Measurements from ENCODE around the gene BMPR1B.

Gene BMPR1B

GRCh38 chr4:94791701-94792100 is 33.9 kb downstream of the BMPR1B start:
- H3K27me3 ChIP-seq (ENCODE audit: low read depth): no peaks in the 10 kb centered on the region
- no peak overlapping the region for H3K4me3 ChIP-seq
- H3K36me3 ChIP-seq (replicated peaks): no peaks in the 10 kb centered on the region
- in situ Hi-C loops (cut with MboI; ENCODE audit: low sequenced_read_pairs): no loop called here
- H3K9me3 ChIP-seq: no peaks in the 10 kb centered on the region
- peaks cover 20% of the 10 kb centered on the region for H3K4me1 ChIP-seq
- peak; percentile 22 to 23 for DNase-seq (ENCODE audit: low spot score in 2 of 2)

GRCh38 chr4:94798808-94799207 is 41.1 kb downstream of the BMPR1B start:
- in situ Hi-C loops (cut with MboI; ENCODE audit: low sequenced_read_pairs): no loop called here
- H3K36me3 ChIP-seq (replicated peaks): no peaks in the 10 kb centered on the region
- H3K4me3 ChIP-seq: no peak overlapping the region
- no peak for DNase-seq (ENCODE audit: low spot score in 2 of 2)
- H3K27me3 ChIP-seq (ENCODE audit: low read depth): no peaks in the 10 kb centered on the region
- H3K4me1 ChIP-seq: no peaks in the 10 kb centered on the region
- H3K9me3 ChIP-seq: 0 out of 2 replicates have a peak, but pooled peaks cover 2% of the 10 kb centered on the region

GRCh38 chr4:94801016-94801415 is 43.3 kb downstream of the BMPR1B start:
- Histone ChIP-seq H3K9me3 (0 out of 2 replicates have a peak, but pooled peaks cover 2% of the 10 kb centered on the region), H3K4me1 (peaks cover 14% of the 10 kb centered on the region), H3K27me3 (ENCODE audit: low read depth) (no peaks in the 10 kb centered on the region), H3K36me3 (replicated peaks) (no peaks in the 10 kb centered on the region), H3K4me3 (no peak overlapping the region)
- no peak for DNase-seq (ENCODE audit: low spot score in 2 of 2)
- in situ Hi-C loops (cut with MboI; ENCODE audit: low sequenced_read_pairs): no loop called here

GRCh38 chr4:94802091-94802490 is 44.3 kb downstream of the BMPR1B start:
- Histone ChIP-seq H3K4me1 (peaks cover 17% of the 10 kb centered on the region), H3K9me3 (0 out of 2 replicates have a peak, but pooled peaks cover 2% of the 10 kb centered on the region), H3K4me3 (no peak overlapping the region), H3K36me3 (replicated peaks) (no peaks in the 10 kb centered on the region), H3K27me3 (ENCODE audit: low read depth) (no peaks in the 10 kb centered on the region)
- no peak for DNase-seq (ENCODE audit: low spot score in 2 of 2)
- in situ Hi-C loops (cut with MboI; ENCODE audit: low sequenced_read_pairs): no loop called here

- in situ Hi-C loops (cut with MboI; ENCODE audit: low sequenced_read_pairs): no loop called here
- no peak for DNase-seq (ENCODE audit: low spot score in 2 of 2)
- peaks cover 17% of the 10 kb centered on the region for H3K4me1 ChIP-seq
- no peak overlapping the region for H3K4me3 ChIP-seq
- H3K27me3 ChIP-seq (ENCODE audit: low read depth): no peaks in the 10 kb centered on the region
- 0 out of 2 replicates have a peak, but pooled peaks cover 2% of the 10 kb centered on the region for H3K9me3 ChIP-seq
- H3K36me3 ChIP-seq (replicated peaks): no peaks in the 10 kb centered on the region
Observed at GRCh38 chr4:94803181-94803580, 45.4 kb downstream of the BMPR1B start.

GRCh38 chr4:94804650-94805049 is 46.9 kb downstream of the BMPR1B start:
- Histone ChIP-seq H3K27me3 (ENCODE audit: low read depth) (no peaks in the 10 kb centered on the region), H3K36me3 (replicated peaks) (no peaks in the 10 kb centered on the region), H3K4me3 (no peak overlapping the region), H3K4me1 (peaks cover 27% of the 10 kb centered on the region), H3K9me3 (no peaks in the 10 kb centered on the region)
- DNase-seq (ENCODE audit: low spot score in 2 of 2): no peak
- in situ Hi-C loops (cut with MboI; ENCODE audit: low sequenced_read_pairs): no loop called here

- Histone ChIP-seq H3K9me3 (no peaks in the 10 kb centered on the region), H3K4me3 (no peak overlapping the region), H3K4me1 (peaks cover 31% of the 10 kb centered on the region), H3K36me3 (replicated peaks) (no peaks in the 10 kb centered on the region), H3K27me3 (ENCODE audit: low read depth) (no peaks in the 10 kb centered on the region)
- in situ Hi-C loops (cut with MboI; ENCODE audit: low sequenced_read_pairs): no loop called here
- peak in 1 of 2 experiments; percentile 32 for DNase-seq (ENCODE audit: low spot score in 2 of 2)
Observed at GRCh38 chr4:94806376-94806775, 48.6 kb downstream of the BMPR1B start.

GRCh38 chr4:94811643-94812042 is 53.9 kb downstream of the BMPR1B start:
- Histone ChIP-seq H3K4me1 (peaks cover 17% of the 10 kb centered on the region), H3K36me3 (replicated peaks) (no peaks in the 10 kb centered on the region), H3K27me3 (ENCODE audit: low read depth) (no peaks in the 10 kb centered on the region), H3K4me3 (no peak overlapping the region), H3K9me3 (no peaks in the 10 kb centered on the region)
- DNase-seq (ENCODE audit: low spot score in 2 of 2): no peak
- in situ Hi-C loops (cut with MboI; ENCODE audit: low sequenced_read_pairs): no loop called here

GRCh38 chr4:94813221-94813620 is 55.5 kb downstream of the BMPR1B start:
- no peak for DNase-seq (ENCODE audit: low spot score in 2 of 2)
- H3K9me3 ChIP-seq: no peaks in the 10 kb centered on the region
- in situ Hi-C loops (cut with MboI; ENCODE audit: low sequenced_read_pairs): no loop called here
- no peak overlapping the region for H3K4me3 ChIP-seq
- peaks cover 17% of the 10 kb centered on the region for H3K4me1 ChIP-seq
- H3K36me3 ChIP-seq (replicated peaks): no peaks in the 10 kb centered on the region
- H3K27me3 ChIP-seq (ENCODE audit: low read depth): no peaks in the 10 kb centered on the region

- Histone ChIP-seq H3K27me3 (ENCODE audit: low read depth) (no peaks in the 10 kb centered on the region), H3K9me3 (no peaks in the 10 kb centered on the region), H3K4me3 (no peak overlapping the region), H3K4me1 (peaks cover 12% of the 10 kb centered on the region), H3K36me3 (replicated peaks) (no peaks in the 10 kb centered on the region)
- in situ Hi-C loops (cut with MboI; ENCODE audit: low sequenced_read_pairs): no loop called here
- DNase-seq (ENCODE audit: low spot score in 2 of 2): no peak
Observed at GRCh38 chr4:94814237-94814636, 56.5 kb downstream of the BMPR1B start.

GRCh38 chr4:94819371-94820168 is 61.8 kb downstream of the BMPR1B start:
- Histone ChIP-seq H3K9me3 (no peaks in the 10 kb centered on the region), H3K36me3 (replicated peaks) (no peaks in the 10 kb centered on the region), H3K27me3 (ENCODE audit: low read depth) (no peaks in the 10 kb centered on the region), H3K4me3 (no peak overlapping the region), H3K4me1 (no peaks in the 10 kb centered on the region)
- no peak for DNase-seq (ENCODE audit: low spot score in 2 of 2)
- in situ Hi-C loops (cut with MboI; ENCODE audit: low sequenced_read_pairs): no loop called here

GRCh38 chr4:94826206-94826605 is 68.5 kb downstream of the BMPR1B start:
- Histone ChIP-seq H3K4me1 (peaks cover 2% of the 10 kb centered on the region; the same call in 1 of the 2 replicates), H3K36me3 (replicated peaks) (no peaks in the 10 kb centered on the region), H3K9me3 (no peaks in the 10 kb centered on the region), H3K4me3 (no peak overlapping the region), H3K27me3 (ENCODE audit: low read depth) (no peaks in the 10 kb centered on the region)
- no peak for DNase-seq (ENCODE audit: low spot score in 2 of 2)
- in situ Hi-C loops (cut with MboI; ENCODE audit: low sequenced_read_pairs): no loop called here

- in situ Hi-C loops (cut with MboI; ENCODE audit: low sequenced_read_pairs): no loop called here
- Histone ChIP-seq H3K9me3 (no peaks in the 10 kb centered on the region), H3K27me3 (ENCODE audit: low read depth) (no peaks in the 10 kb centered on the region), H3K4me3 (no peak overlapping the region), H3K4me1 (peaks cover 2% of the 10 kb centered on the region; the same call in 1 of the 2 replicates), H3K36me3 (replicated peaks) (no peaks in the 10 kb centered on the region)
- no peak for DNase-seq (ENCODE audit: low spot score in 2 of 2)
Observed at GRCh38 chr4:94827481-94828110, 69.8 kb downstream of the BMPR1B start.

GRCh38 chr4:94828882-94829281 is 71.1 kb downstream of the BMPR1B start:
- Histone ChIP-seq H3K4me3 (no peak overlapping the region), H3K27me3 (ENCODE audit: low read depth) (no peaks in the 10 kb centered on the region), H3K36me3 (replicated peaks) (no peaks in the 10 kb centered on the region), H3K9me3 (no peaks in the 10 kb centered on the region), H3K4me1 (peaks cover 2% of the 10 kb centered on the region; the same call in 1 of the 2 replicates)
- DNase-seq (ENCODE audit: low spot score in 2 of 2): no peak
- in situ Hi-C loops (cut with MboI; ENCODE audit: low sequenced_read_pairs): no loop called here

All from HAP-1 (cell line).